COLO668 (cell line): ENCODE measurements around the gene ASCL2.

ENCODE experiments used
- DNase-seq: peaks from one replicate; lab custom pipeline; 2025; ENCODE audit not compliant: unreplicated experiment; lab: John Stamatoyannopoulos, UW

ASCL2 gene

GRCh38 chr11:2309251-2310072, 39.1 kb upstream of the ASCL2 start:
- DNase-seq, result no peak

DNA sequence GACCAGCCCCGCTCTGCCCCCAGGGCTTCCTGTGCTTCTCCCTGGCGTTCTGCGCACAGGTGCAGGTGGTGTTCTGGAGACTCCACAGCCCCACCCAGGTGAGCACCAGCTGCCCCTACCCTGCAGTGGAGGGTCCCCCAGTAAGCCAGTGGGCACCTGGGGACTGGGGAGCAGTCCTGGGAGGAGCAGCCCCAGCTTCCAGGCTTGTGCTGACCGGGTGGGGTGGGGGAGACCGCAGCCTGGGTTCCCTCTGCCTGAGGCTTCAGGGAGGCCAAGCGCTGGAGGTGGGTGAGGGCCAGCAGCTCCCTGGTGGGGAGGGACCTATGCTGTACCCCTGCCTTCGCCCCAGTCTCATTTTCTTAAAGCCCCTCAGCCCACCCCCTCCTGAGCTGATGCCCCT, 38.3 kb upstream of the ASCL2 start:
- no peak for DNase-seq

- no peak for DNase-seq
Measured at GRCh38 chr11:2307501-2308331, 37.3 kb upstream of the ASCL2 start.

- DNase-seq, result no peak
Measured at GRCh38 chr11:2306877-2307500, 36.6 kb upstream of the ASCL2 start.

DNA sequence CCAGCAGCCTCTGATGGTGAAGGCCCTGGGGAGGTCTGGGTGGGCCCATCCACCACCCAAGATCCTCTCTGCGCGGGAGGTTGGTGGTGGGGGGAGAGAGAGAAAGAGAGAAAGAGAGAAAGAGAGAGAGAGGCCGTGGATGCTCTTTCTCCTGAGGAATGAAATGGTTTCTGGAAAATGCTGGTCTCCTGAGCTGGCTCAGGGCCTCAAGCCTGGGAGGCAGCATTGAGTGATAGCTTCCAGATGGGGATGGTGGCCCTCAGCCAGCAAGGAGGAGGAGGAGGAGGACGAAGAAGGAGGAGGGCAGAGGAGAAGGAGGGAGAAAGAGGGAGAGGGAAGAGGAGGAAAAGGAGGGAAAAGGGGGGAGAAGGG, 36.0 kb upstream of the ASCL2 start:
- no peak for DNase-seq

DNA sequence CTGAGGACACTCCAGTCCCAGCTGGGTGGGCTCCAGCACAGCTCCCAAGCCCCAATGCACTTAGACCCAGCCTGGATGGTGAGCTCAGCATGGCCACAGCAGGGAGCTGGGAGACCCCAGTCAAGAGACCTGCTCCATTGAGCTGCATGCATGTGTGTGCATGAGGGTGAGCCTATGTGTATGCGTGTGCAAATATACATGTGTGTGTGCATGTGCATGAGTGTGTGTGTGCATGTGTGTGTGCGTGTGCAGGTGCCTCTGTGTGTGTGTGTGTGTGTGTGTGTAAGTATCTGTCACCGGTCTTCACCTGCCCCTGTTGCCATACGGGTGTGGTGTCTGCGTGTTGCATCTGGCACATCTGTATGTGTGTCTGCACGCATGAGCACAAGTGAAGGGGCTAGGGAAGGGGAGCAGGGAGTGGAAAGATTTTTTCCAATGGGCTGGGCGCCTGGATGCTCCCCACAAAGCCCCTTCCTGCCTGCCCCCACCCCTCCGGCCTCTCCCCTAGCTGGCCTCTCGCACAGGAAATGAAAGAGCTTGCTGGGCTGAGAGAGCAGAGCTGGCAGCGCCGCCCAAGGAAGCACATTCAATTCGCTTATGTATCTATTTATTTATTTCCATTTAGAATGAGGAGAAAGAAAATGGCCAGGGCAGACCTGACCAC, 35.5 kb upstream of the ASCL2 start:
- DNase-seq, result no peak

GRCh38 chr11:2305140-2305778, 34.9 kb upstream of the ASCL2 start:
- peak; percentile 43 for DNase-seq

- DNase-seq, result no peak
Measured at GRCh38 chr11:2304506-2305139, 34.2 kb upstream of the ASCL2 start.

- DNase-seq, result no peak
Measured at GRCh38 chr11:2303627-2304505, 33.5 kb upstream of the ASCL2 start.

DNA sequence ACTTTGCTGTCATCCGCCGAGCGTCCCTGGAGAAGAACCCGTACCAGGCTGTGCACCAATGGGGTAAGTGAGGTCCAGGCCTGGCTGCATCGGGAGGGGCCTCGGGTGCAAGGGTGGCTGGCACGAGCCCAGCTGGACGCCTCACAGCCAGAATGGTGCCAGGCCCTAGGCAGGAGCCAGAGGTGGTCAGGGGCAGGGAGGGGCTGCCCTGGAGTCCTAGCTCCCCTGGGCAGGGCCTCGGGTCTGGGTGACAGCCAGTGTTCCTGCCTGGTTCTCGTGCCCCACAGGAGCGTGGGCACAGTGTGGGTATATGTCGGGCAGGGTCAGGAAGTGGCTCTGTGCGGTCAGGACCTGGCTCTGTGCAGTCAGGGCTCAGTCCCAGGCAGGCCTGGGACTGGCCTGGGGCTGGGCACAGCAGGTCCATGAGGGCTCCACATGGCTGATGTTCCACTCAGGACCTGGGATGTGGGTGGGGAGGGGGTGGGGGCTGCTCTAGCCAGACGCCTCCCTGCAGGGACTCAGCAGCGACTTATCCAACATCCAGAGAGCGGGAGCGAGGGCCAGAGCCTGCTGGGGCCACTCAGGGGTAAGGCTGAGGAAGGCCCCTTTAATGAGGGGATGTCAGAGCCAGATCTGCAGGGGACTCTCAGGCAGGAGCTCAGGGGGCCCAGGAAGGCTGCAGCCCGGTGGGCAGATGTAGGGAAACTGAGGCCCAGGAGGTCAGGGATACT, 32.7 kb upstream of the ASCL2 start:
- no peak for DNase-seq

GRCh38 chr11:2302306-2302895, 32.0 kb upstream of the ASCL2 start:
- DNase-seq, result no peak

DNA sequence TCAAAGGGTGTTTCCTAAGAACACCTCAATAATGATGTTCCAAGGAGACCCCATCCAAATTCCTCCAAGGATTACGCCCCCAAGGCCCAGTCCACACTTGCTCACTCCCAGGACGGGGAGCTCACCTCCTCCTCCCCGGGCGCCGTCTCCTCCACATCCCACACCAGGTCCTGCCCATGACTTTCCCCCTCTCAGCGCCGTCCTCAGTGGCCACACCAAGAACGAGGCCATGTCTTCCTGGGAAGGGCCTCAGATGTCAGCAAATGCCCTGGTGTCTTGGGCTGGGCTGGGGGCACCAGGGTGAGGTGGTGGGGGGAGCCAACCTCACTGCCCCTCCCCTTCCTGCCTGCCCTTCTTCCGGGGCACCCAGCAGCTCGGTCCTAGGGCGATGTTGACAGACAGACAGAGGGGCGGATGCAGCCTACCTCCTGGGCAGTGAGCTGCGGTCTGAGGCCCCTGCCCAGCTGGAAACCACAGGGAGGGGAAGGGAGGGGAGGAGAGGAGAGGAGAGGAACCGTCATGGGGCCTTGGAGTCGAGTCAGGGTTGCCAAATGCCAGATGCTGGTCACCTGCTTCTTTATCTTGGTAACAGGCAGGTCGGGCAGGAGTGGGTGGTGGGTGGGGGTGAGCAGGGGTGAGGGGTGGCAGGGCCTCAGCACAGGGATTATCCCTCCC, 31.4 kb upstream of the ASCL2 start, which contains the start of the genes C11orf21 and TSPAN32:
Gene C11orf21, minus strand, starts transcription at position 288 of the 675 bp plus-strand sequence. Its CDS starts 110 bp downstream, at position 178.
Gene TSPAN32, plus strand, starts transcription at position 383 of the 675 bp plus-strand sequence. Its CDS starts 137 bp downstream, at position 520.
- DNase-seq, result no peak

- DNase-seq, result no peak
Measured at GRCh38 chr11:2300936-2301630, 30.7 kb upstream of the ASCL2 start.

GRCh38 chr11:2300290-2300935, 30.0 kb upstream of the ASCL2 start:
- no peak for DNase-seq

DNA sequence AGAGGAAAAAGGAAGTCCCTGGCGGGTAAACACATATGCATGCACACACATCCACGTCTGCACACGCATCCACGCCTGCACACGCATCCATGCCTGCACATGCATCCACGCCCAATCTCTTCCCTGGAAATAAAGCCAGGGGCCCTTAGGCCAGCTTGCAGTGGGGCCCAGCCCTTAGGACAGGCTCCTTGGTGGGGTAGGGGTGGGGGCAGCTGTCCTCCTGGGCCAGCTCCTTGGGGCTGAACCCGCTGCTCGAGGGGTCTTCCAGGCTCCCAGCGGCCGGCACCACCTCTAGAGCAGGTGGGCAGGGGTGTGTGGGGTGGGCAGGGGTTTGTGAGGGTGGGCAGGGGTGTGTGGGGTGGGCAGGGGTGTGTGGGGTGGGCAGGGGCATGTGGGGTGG, 29.4 kb upstream of the ASCL2 start:
- no peak for DNase-seq
